ENCODE measurements around the gene MYADML2.
"Not testable (repeated sequence)": the region's sequence is repeated elsewhere in the genome, so short reads cannot be mapped to it uniquely, and the experiment has no call there.

Gene MYADML2, protein sequence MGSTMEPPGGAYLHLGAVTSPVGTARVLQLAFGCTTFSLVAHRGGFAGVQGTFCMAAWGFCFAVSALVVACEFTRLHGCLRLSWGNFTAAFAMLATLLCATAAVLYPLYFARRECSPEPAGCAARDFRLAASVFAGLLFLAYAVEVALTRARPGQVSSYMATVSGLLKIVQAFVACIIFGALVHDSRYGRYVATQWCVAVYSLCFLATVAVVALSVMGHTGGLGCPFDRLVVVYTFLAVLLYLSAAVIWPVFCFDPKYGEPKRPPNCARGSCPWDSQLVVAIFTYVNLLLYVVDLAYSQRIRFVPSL

DNA sequence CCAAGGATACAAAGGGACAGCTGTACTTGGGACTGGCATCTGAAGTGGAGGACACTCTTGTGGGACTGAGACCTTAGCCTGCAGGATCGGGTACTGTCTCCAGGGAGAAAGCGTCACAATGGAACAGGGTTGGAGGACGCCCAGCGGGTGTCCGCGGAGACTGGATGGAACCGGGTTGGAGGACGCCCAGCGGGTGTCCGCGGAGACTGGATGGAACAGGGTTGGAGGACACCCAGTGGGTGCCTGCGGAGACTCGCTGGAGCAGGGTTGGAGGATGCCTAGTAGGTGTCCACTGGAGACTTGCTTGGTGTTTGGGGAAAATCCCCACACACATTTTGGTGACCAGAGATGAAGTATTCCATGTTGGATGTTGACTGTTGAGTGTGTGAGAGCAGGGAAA, at the start of gene MYADML2:
MYADML2 (minus strand) TSS at position 45 of the 400 bp plus-strand sequence. CDS start 5,492 bp downstream, outside the sequence.
- DNase-seq: no peak

DNA sequence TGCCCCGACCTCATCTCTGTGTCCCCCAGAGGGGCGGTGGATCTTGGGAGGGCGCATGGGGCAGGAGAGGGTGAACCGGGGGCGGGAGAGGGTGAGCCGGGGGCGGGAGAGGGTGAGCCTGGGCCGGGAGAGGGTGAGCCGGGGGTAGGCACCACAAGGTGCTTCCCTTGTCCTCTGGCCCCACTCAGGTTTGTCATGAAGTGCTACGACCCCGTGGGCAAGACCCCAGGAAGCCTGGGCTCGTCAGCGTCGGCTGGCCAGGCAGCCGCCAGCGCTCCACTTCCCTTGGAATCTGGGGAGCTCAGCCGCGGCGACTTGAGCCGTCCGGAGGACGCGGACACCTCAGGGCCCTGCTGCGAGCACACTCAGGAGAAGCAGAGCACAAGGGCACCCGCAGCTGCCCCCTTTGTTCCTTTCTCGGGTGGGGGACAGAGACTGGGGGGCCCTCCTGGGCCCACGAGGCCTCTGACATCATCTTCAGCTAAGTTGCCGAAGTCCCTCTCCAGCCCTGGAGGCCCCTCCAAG, 49.3 kb upstream of the MYADML2 start:
- DNase-seq: no peak

DNA sequence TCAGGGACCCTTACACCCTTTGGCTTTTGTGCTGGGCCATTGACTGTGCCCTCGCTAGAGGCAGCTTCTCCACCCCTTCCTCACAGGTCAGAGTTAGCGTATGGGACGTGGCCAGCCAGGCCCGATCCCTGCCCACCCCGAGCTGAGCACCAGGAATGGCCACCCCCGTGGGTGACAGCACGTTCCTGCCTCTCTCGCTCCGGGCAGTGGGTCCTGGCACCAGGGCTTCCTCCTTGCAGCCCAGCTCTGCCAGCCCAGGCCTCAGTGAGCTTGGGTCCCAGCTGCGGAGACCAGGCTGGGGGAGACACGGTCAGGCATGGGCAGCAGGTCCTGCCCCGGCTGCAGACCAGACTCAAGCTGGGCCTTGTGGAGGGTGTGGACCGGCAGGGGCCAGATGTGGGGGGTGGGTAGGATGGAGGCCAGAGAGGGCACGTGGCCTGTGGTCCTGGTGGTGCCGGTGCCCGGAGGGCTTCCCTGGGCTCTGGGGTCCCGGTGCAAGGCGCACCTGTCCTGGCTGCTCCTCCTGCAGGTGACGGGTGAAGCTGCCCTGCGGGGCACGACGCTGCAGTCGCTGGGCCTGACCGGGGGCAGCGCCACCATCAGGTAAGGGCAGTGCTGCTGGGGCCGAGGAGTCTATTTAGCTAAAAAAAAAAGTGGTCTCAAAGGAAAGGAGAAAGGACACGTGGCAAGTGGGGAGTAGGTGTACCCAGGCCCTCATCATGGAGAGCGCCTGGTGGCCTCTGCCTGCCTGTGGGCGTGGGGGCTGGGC, 48.6 kb upstream of the MYADML2 start:
- no peak for DNase-seq

DNA sequence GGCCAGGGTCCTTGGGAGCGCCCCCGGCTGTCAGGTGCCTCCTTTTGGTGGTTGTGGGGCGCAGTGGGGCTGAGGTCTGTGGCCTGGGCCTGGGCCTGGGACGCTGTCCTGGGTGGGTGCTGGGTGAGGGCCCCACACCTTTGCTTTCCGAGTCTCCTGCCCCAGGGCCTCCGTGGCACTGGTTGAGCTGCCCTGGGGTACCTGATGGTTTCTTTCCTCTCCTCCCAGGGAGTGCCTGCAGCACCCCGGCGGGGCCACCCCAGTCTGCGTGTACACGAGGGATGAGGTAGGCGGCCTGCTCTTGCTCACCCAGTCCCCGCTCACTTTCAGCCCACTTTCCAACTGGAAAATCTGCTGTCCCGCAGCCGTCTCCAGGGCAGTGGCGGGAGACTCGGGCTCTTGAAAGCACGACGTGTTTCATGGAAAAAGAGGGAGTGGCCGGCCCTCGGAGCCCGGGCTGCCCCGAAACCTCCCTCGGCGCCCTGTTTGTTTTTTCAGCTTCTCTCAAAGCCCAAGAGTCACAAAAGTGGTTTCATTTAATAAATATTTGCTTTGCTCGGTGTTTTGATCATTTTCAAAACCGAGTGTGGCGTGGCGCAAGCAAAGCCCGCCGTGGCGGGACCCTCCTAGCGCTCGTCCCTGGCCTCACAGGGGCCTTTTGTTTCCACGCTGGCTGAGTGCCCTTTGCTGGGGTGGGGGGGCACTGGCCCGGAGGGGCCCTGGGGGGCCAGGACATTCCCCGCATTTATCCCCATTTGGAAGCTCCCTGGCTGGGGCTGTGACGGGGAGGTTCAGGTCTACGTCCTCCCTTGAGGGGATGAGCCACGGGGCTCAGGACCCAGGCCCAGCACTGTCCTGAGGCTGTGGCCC, 47.8 kb upstream of the MYADML2 start:
- DNase-seq: no peak

DNA sequence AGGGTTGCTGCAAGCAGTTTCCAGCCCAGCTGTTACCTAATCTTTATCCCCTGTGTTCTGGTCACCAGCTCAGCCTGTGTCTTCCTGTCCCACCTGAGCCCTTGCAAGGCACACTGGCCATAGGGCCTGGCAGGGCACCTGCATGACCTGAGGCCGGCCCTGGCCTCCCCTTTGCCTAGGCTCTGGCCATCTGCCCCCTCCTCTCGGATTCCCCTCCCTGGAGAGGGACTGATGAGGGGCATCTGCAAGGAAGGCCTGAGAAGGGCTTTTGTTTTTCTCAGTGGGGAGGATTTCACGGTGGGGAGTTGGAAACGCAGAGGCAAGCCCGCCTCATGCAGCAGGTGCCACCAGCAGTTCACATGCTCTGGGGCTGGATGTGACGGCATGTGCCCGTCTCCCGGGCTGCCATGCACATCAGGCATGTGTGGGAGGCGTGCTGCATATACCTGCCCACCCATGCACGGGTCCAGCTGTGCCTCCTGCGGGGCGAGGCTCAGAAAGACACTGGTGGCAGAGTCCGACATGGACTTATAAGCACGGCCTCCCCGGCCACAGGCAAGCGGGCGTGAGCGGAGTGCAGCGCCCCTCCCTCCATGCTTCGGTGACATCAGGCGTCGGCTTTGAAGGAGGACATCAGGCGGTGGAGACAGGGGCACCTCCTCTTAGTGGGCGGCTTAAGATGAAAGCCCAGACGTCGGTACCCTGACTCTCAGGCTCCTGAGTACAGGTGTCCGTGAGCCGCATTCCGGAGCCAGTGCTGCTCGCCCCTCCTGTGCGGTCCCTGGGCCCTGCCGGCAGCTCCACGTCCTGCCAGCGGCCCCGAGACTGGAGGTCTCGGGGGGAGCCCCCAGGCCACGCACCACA, 46.9 kb upstream of the MYADML2 start:
- no peak for DNase-seq

DNA sequence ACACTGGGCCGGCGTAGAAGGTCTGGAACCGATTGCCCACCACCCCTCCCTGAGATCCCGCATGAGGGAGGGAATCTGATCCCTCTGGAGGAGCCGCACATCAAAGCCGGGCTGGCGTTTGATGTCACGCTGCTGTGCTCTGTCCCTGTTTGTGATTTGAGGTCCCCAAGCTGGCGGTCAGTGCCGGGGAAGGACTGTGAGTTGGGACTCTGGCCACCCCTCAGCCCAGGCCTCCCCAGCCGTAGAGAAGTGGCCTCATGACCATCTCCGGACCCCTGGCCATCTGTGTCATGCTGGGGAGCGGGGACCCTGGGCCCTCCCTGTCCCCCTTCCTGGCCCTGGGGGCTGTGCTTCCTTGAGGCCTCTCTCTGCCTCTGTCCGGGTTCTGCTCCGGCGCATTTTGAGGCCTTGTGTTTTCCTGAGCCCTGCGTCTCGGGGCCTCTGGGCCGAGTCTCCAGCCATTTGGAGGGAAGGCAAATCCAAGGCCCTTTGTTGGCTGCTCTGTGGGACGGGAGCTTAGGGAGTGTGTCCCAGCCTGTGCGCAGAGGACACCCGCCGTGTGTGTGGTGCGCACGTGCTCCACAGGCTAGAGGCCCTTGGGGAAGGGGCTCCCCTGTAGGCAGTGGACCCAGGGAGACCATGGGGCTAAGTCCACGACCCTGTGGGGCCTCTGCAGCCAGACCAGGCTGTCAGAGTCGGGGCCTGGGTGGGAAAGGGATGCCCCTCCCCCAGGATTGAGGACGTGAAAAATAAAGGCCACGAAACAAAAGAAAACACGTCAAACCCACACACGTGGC, 45.5 kb upstream of the MYADML2 start:
- no peak for DNase-seq

DNA sequence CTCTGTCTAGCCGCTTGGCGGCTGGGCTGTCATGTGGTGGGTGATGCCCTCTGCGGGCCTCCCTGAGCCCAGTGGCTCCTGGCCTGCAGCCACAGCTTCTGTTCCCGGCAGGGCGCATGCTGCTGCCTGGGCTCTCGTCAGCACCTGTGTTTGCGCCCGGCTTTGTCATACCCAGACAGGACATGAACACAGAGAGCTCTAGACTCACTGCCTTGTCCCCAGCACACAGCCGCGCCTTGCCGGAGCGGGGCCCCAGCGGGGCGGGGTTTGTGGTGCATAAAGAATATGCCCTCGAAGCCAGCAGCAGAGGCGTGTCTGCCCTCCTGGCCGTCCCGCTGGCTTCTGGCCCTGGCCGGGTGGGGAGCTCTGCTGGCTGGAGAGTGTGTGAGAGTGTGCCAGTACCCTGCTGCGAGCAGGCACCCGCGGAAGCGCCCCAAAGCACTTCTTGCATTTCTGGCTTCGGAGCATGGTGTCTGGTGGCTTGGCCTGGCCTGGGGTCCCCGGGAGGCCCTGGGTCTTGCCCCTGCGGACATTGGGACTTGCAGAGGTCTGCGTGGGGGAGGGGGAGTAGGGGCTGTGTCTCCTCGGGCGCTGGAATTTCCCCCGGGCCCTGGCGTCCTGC, 44.8 kb upstream of the MYADML2 start:
- no peak for DNase-seq

DNA sequence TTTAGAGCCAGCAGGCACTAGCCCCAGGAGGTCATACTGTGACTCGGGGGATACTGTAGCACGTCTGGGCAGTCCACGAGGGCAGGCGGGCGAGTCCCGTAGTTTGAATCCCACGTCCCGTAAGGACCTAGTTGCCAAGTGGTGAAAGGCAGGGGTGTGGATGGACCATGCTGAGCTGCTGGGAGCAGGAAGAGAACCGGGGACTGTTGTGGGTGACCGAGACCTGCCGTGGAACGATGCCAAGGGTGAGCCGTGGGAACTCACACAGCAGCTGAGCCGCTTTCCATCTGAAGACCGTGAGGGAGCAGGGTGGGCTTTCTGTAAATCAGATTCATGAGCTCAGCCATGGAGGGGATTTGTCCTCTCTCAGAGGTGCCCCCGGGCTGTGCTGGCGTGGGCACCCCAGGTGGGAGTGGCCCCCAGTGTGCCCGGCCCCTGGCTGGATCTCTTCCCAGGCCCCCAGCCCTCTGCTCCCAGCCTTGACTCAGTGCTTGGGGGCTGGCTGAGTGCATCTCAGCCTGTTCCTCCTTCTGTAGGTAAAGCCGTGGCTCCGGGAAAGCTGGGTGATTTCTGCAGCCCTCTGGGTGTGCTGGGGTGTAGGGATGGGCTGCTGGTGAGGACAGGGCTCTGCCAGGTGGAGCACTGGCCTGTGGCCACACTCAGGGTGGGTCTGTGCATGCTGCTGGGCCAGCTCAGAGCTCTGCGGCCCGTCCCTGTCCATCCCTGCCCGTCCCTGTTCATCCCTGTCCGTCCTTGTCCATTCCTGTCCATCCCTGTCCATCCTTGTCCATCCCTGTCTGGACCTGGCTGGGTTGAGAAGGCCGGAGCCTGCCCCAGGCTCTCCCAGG, 44.0 kb upstream of the MYADML2 start:
- no peak for DNase-seq

DNA sequence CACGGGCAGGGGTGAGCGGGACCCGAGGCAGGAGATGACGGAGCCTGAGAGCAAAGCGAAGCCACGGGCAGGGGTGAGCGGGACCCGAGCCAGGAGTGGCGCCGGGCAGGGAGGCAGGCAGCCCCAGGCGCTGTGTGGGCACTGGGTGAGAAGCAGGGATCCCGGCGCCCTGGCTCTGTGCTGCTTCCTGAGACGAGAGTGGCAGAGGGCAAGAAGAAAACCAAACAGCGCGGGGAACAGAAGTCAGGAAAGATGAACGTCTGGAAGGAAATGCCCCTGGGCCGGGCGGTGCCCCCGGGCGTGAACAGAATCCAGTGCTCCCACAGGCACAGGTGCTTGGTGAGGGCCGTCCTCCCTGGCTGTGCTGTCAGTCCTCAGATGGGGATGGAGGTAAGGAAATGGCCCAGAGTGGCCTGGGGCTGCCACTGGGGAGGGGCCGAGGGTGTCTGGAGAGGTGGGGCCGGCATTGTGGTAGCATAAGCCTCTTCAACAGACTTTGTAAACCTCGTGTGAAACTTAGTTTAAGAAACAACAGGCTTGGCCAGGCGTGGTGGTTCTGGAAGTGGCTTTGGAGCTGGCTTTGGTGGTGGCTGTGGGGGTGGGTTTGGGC, 40.2 kb upstream of the MYADML2 start:
- no peak for DNase-seq

DNA sequence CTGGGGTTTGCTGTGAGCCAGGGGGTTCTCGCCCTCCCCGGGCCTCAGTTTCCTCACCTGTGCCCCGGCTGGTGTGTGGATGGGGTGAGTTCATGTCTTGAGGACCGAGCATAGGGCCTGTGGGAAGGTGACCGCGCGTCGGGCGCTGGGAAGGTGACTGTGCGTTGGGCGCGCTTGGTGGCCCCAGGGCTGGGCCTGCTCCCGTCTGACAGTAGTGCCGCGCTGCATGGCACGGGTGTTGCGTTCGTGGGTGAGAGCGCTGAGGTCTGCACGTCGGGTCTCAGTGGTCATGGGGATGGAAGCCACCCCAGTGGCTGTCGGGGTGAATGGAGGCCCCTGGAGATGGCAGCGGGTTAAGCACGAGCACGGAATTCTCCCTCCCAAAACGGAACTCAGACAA, 39.6 kb upstream of the MYADML2 start:
- no peak for DNase-seq

DNA sequence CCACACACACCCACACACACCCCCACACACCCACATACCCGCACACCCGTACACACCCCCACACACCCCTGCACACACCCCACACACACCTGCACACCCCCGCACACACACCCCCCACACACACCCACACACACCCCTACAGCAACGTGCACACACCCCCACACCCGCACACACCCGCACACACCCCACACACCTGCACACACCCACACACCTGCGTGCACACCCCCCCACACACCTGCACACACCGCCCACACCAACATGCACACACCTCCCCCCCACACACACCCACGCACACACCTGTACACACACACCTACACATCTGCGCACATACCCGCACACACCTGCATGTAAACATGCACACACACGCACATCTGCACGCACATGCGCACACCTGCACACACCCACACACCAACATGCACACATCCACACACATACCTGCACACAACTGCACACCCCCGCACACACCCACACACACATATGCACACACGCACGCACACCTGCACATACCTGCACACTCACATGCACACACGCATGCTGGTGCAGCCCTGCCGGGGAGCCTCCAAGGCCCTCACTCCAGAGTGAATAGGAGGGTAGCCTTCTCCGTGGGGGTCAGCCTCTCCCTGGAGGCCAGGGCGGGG, 37.9 kb upstream of the MYADML2 start:
- DNase-seq: no peak

DNA sequence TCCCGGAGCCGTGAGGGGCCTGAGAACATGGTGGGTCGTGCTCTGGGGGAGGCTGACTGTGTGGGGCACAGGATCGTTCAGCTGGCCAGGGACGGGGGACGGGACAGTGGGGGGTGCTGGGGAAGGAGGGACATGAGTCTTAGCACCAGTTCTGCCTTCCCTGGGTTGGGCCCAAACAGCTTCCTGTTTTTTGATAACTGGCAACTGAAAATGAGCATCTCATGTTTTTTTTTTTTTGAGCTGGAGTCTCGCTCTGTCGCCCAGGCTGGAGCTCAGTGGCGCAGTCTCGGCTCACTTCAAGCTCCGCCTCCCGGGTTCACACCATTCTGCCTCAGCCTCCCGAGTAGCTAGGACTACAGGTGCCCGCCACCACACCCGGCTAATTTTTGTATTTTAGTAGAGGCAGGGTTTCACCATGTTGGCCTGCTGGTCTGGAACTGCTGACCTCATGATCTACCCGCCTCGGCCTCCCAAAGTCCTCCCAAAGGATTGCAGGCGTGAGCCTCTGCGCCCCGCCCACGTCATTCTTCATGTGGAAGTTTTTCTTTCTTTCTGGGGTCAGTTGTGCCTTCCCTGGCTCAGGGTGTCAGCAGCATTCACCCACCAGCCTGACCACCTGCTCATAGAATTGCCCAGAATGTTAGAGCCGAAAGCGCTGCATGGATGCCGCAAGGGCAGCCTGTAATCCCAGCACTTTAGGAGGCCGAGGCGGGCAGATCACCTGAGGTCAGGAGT, 36.8 kb upstream of the MYADML2 start:
- DNase-seq: no peak

DNA sequence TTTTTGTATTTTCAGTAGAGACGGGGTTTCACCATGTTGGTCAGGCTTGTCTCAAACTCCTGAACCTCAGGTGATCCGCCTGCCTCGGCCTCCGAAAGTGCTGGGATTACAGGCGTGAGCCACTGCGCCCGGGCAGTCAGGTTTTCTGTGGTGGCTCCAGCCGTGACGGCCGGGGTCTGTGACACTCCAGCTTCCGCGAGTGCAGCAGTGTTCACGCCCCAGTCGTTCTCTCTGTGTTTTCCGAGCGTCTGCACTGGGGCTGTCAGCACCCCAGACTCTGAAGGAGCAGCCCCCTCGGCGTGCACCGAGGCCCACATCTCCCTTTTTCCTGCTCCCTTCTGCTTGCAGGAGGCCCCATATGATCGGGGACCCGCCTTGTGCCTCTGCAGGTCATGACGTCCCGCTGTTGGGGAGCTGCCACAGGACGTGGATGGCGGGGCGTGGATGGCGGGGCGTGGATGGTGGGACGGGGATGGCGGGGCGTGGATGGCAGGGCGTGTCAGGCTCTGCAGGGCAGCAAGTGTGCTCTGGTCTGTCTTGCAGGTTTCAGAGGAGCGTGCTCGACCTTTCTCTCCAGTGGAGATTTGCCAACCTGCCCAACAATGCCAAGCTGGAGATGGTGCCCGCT, 36.1 kb upstream of the MYADML2 start:
- DNase-seq: no peak

DNA sequence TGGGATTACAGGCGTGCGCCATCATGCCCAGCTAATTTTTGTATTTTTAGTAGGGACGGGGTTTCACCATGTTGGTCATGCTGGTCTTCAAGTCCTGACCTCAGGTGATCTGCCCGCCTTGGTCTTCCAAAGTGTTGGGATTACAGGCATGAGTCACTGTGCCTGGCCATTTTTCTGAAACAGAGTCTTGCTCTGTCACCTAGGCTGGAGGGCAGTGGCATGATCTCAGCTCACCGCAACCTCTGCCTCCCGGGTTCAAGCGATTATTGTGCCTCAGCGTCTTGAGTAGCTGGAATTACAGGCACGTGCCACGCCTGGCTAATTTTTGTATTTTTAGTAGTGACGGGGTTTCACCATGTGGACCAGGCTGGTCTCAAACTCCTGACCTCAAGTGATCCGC, 34.5 kb upstream of the MYADML2 start:
- not testable (repeated sequence) for DNase-seq

DNA sequence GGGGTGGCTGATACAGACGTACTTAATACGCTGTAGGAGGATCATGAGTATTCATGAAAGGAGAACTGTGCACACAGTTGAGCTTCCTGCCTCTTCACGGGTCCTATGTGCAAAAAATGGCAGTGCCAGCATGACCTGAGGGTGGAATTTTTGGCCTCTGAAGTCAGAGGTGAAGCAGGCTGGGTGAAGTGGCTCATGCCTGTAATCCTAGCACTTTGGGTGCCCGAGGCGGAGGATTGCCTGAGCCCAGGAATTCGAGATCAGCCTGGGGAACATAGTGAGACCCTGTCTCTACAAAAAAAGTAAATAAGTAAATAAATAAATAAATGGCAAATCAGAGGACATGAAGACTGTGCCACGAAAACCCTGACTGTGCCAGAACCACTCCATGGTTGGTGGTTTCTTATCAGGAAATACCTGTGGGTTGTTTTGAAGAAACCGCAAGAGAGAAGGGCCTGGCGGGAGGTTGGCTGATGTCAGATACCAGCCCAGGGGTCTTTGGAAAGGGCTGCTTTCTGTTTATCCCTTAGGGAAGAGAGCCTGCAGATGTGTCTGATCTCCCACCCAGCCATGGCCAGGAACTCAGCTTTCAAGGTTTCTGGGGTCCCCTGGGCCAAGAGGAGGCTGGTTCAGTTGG, 33.8 kb upstream of the MYADML2 start:
- no peak for DNase-seq

DNA sequence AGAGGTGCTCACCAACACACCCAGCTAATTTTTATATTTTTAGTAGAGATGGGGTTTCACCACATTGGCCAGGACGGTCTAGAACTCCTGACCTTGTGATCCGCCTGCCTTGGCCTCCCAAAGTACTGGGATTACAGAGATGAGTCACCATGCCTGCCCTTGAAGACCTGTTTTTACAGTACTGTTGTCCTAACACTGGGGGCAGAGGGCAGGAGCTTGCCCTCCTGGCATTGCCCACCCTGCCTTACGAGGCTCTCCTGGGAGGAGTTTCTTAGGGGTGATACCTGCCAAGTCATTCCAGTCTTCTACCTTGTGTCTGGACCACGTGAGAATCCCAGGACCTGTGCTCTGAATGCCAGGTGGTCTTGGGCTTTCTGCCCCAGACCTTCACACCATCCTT, 33.1 kb upstream of the MYADML2 start:
- no peak for DNase-seq

Data from activated naive CD4-positive, alpha-beta T cell treated with anti-CD3 and anti-CD28 coated beads, Interleukin-2, amount 50 U/mL, for 16 hours (primary cell).